Fibroblast of villous mesenchyme (primary cell): ENCODE measurements around the gene MSI2. TPM values are rescaled to one million over a fixed set of nuclear protein-coding genes. Genes with fewer than 3 reads are reported as not detected.
A peak's percentile ranks its signal among the peaks of the same experiment; 100 is the strongest.

Experiments used
- DNase-seq: peaks from one replicate; pipeline ENCODE4 v3.0.0-alpha.2; 2010; ENCODE audit warnings: low read depth
- H3K4me3 ChIP-seq: 2 replicates; pipeline ENCODE4 v1.5.1; 2011; ENCODE audit warnings: low read depth, mild to moderate bottlenecking, low read length
- total RNA-seq: library from RNA; depleted of rRNA; stranded (reverse); fragments of >200 nt; gene quantifications from 2 replicates; pipeline ENCODE4 v1.2.3, GENCODE V29; 2012
- TF ChIP-seq, protein P1 (sequence below): IDR thresholded peaks from 2 replicates; pipeline ENCODE4 v1.5.1; 2012; ENCODE audit warnings: low read depth, mild to moderate bottlenecking, low read length; ENCODE audit not compliant: insufficient read depth

MSI2 gene
- total RNA-seq, 1 donor = 50.1 TPM

DNA sequence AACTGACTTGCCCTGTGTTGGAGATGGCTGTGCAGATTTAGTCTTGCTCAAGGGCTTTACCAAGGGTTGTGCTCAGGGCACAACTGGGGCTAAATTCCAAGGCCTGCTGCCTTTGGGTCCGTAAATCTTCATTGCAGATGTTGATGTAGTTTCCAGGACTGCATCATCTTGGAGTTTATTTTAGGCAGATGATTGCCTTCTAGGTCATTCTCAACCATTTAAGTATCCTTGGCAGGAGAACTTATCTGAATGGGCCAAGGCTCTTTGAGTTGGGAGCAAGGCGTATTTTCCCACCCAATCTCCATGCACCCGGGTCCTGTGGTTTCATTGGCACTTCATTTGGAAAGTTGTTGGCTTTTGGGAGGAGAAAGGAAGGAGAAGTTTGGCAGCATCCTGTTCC lies 200.3 kb downstream of the MSI2 start:
- H3K4me3 ChIP-seq = no peak overlapping the region
- no peak for DNase-seq
- TF ChIP-seq, protein P1, sequence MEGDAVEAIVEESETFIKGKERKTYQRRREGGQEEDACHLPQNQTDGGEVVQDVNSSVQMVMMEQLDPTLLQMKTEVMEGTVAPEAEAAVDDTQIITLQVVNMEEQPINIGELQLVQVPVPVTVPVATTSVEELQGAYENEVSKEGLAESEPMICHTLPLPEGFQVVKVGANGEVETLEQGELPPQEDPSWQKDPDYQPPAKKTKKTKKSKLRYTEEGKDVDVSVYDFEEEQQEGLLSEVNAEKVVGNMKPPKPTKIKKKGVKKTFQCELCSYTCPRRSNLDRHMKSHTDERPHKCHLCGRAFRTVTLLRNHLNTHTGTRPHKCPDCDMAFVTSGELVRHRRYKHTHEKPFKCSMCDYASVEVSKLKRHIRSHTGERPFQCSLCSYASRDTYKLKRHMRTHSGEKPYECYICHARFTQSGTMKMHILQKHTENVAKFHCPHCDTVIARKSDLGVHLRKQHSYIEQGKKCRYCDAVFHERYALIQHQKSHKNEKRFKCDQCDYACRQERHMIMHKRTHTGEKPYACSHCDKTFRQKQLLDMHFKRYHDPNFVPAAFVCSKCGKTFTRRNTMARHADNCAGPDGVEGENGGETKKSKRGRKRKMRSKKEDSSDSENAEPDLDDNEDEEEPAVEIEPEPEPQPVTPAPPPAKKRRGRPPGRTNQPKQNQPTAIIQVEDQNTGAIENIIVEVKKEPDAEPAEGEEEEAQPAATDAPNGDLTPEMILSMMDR = no peak

DNA sequence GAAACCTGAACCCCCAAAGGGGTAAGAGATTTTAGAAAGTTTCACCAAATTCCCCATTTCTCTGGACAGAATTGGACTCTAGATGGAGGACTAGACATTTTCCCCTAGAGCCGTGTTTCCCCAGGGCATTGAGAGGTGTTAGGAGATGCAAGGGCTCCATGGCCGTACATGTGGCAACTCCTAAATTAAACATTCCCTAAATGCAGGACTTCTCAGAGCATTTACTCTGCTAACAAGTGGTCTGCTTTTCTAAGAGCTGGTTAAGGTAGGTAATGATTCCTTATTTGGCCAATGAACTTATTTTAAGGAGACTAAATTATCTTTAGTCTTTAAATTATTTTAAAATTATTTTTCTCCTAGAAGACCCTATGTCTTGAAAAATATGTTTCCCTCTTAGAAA lies 200.9 kb downstream of the MSI2 start:
- no peak overlapping the region for H3K4me3 ChIP-seq
- DNase-seq = no peak
- TF ChIP-seq, protein P1 = no peak

DNA sequence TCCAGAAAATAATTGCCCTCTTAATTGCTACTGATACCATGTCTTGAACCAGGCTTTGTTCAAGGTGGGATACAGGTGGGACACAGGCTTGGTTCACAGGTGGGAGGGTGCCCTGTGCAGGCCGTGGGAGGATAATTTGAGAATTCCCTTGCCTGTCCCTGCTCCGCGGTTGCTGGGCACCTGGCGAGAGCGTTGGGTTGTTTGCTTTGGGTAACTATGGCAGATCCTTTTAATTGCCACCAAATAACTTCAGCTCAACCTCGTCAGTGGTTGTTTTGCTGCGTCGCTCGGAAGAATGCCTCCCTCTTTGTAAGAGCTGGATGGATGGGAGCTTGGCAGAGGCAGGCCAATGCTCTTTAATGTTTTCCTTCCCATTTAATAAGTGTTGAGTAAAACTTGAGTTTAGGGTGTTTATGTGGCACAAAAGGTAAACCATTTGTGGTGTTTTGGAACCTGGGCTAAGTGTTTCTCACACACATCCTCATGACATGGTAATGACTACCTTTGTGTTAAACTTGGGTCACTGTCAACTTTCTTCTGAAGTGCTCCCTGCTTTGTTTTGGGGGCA lies 202.5 kb downstream of the MSI2 start:
- no peak for DNase-seq
- TF ChIP-seq, protein P1 = no peak
- no peak overlapping the region for H3K4me3 ChIP-seq

DNA sequence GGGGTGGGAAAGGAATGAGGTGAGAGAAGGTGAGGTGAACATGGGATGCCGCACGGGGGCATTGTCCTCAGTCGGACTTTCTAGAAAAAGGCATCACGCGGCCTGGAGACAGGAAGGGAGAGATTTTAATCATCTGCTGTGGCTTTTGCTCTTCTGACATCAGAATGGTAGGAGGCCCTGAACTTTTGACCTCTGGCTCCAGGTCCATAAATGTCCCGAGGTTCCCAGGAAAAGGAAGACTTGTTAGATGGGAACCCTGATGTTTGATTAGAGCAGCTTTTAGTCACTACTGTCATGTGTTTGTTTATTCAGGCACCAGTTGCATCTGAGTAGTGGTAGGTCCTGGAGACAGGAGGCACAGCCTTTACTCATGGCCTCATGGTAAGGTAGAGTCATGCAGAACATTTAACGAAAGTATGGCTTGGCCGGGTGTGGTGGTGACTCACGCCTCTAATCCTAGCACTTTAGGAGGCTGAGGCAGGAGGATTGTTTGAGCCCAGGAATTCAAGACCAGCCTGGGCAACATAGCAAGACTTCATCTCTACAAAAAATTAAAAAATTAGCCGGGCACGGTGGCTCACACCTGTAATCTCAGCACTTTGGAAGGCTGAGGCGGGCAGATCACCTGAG lies 203.1 kb downstream of the MSI2 start:
- H3K4me3 ChIP-seq = no peak overlapping the region
- TF ChIP-seq, protein P1 = no peak
- peak; percentile 67 for DNase-seq

DNA sequence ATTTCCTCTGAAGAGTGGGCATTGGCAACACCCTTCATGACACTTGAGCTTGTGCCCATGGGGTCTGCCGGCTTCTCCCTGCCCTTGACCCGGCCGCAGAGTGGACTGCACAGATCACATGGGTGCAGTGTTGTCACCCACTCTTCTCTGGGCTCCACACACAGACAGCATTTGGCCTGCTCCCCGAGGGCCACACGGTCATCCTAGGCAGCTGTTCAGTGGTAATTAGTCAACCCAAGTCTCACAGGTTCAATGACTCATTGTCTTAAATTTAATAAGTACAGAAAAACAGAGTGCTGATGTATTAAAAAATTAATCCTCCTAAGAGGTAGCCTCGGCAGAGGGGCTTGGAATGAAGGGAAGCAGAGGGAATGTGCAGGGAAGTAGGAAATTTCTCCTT lies 204.8 kb downstream of the MSI2 start:
- no peak for DNase-seq
- TF ChIP-seq, protein P1 = no peak
- H3K4me3 ChIP-seq = no peak overlapping the region

DNA sequence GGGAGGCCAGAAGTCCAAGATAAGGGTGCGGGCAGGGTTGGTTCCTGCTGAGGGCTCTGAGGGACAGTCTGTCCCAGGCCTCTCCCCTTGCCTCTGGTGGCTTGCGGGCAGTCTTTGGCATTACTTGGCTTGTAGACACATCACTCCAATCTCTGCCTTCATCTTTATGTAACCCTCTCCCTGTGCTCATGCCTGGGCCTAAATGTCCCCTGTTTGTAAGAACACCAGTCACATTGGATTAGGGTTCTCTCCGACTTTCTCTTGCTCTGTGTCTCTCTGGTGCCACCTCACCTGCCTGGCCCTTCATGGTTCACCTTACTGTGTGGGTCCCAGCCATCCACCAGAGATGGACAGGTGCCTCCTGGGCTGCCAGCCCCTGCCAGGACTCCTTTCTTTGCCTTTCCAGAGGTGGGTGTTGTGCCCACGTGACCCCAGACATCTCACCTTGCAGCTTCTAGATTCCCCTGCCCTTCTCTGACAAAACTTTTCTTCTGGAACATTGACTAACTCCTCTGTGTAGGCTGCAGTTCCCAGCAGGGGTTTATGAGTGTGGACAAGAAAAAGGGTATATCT lies 205.8 kb downstream of the MSI2 start:
- TF ChIP-seq, protein P1 = no peak
- DNase-seq = no peak
- no peak overlapping the region for H3K4me3 ChIP-seq
